Tibial nerve (tissue), 4 donors: ENCODE measurements around the gene GPR152. TPM values are rescaled to one million over a fixed set of nuclear protein-coding genes. Genes with fewer than 3 reads are reported as not detected.
"Not testable (repeated sequence)": the region's sequence is repeated elsewhere in the genome, so short reads cannot be mapped to it uniquely, and the experiment has no call there.

Source experiments
- DNase-seq, 2 donors: peaks; one replicate each; pipeline ENCODE4 v3.0.0-alpha.2; 2019; ENCODE audit warnings: low spot score in 2 of 2
- H3K27ac ChIP-seq, 4 donors: fragments of 200-600 bp; sonication (generic) in 3 of 4; one replicate each; pipeline ENCODE4 v1.5.1; 2017 to 2019; ENCODE audit warnings: mild to moderate bottlenecking in 1 of 4
- H3K27me3 ChIP-seq, 2 donors: fragments of 200-600 bp; sonication (generic) in 1 of 2; one replicate each; pipeline versions ENCODE4 v1.5.1 to v1.6.0; 2017 to 2019
- H3K36me3 ChIP-seq, 3 donors: fragments of 200-600 bp; sonication (generic); one replicate each; pipeline ENCODE4 v1.5.1; 2018 to 2019
- H3K4me1 ChIP-seq, 4 donors: fragments of 200-600 bp; sonication (generic) in 3 of 4; one replicate each; pipeline ENCODE4 v1.5.1; 2017 to 2019
- H3K4me3 ChIP-seq, 4 donors: fragments of 200-600 bp; sonication (generic) in 3 of 4; one replicate each; pipeline ENCODE4 v1.5.1; 2017 to 2019; ENCODE audit warnings: mild to moderate bottlenecking in 1 of 4, moderate library complexity in 1 of 4
- H3K9me3 ChIP-seq, 4 donors: fragments of 200-600 bp; sonication (generic) in 3 of 4; one replicate each; pipeline ENCODE4 v1.5.1; 2017 to 2019
- CTCF ChIP-seq, 5 experiments: fragments of 200-600 bp in 3 of 5; fragments of 450-650 bp in 2 of 5; sonication (generic) in 3 of 5; IDR thresholded peaks; one replicate each; pipeline ENCODE4 v1.5.1; 2016 to 2019; ENCODE audit warnings: antibody characterized with exemption in 5 of 5, mild to moderate bottlenecking in 3 of 5, moderate library complexity in 2 of 5
- EP300 ChIP-seq, 2 donors: sonication (generic); formaldehyde crosslinking; IDR thresholded peaks; one replicate each; pipeline ENCODE4 v1.6.1; 2017; ENCODE audit warnings: antibody characterized with exemption in 2 of 2, mild to moderate bottlenecking in 1 of 2
- POLR2A ChIP-seq, 2 donors: fragments of 450-650 bp; IDR thresholded peaks; one replicate each; pipeline ENCODE4 v1.6.1; 2017; ENCODE audit warnings: antibody characterized with exemption in 2 of 2, mild to moderate bottlenecking in 2 of 2, moderate library complexity in 2 of 2
- WGBS, 2 donors: methylation state at CpG; one replicate each; pipeline ENCODE4 v1.1.5; 2018; 5-methylcytosine and 5-hydroxymethylcytosine counted together
- total RNA-seq, 4 donors: library from RNA; depleted of rRNA; stranded (reverse); fragments of >200 nt; gene quantifications; one replicate each; pipeline ENCODE4 v1.1.0, GENCODE V29; 2016

GPR152 gene
- total RNA-seq, 4 donors from 2014 or later = not detected

- Histone ChIP-seq H3K27me3 (no peaks in the 10 kb centered on the region), H3K9me3 (no peaks in the 10 kb centered on the region), H3K4me1 (peaks cover 4 to 59% (median 33%) of the 10 kb centered on the region in 4 donors), H3K4me3 (no peak overlapping the region), H3K36me3 (peaks cover 0 to 13% (median 0%) of the 10 kb centered on the region in 3 donors), H3K27ac (peak overlapping the region in 3 of 4 donors; percentile 45 to 93 (median 90))
- 67 to 74% methylated on average over 11 of the region's 11 CpGs for WGBS, 2 donors
- TF ChIP-seq EP300 (IDR thresholded peaks at IDR 0.05) (no peak), POLR2A (IDR thresholded peaks at IDR 0.05) (no peak), CTCF (IDR thresholded peaks at IDR 0.05) (no peak)
- no peak for DNase-seq
These were observed 14.6 kb upstream of the GPR152 start for GRCh38 chr11:67466962-67467771.

GRCh38 chr11:67466367-67466766, 13.8 kb upstream of the GPR152 start:
- Histone ChIP-seq H3K27ac (peak overlapping the region in 2 of 4 donors; percentile 45 to 93), H3K27me3 (no peaks in the 10 kb centered on the region), H3K9me3 (no peaks in the 10 kb centered on the region), H3K4me1 (peaks cover 4 to 59% (median 33%) of the 10 kb centered on the region in 4 donors), H3K36me3 (peaks cover 0 to 13% (median 0%) of the 10 kb centered on the region in 3 donors), H3K4me3 (no peak overlapping the region)
- DNase-seq = no peak
- TF ChIP-seq POLR2A (IDR thresholded peaks at IDR 0.05) (no peak), CTCF (IDR thresholded peaks at IDR 0.05) (no peak), EP300 (IDR thresholded peaks at IDR 0.05) (no peak)
- WGBS, 2 donors = 77 to 80% methylated on average over 5 of the region's 5 CpGs

GRCh38 chr11:67465530-67465929, 13.0 kb upstream of the GPR152 start:
- not testable (repeated sequence) for H3K9me3 ChIP-seq, DNase-seq, H3K27me3 ChIP-seq
- H3K27ac ChIP-seq = peak overlapping the region in 3 of 4 donors; percentile 95 to 98 (median 97)
- H3K4me1 ChIP-seq = peaks cover 4 to 58% (median 33%) of the 10 kb centered on the region in 4 donors
- peaks cover 0 to 13% (median 0%) of the 10 kb centered on the region in 3 donors for H3K36me3 ChIP-seq
- WGBS, 2 donors = 58 to 77% methylated on average over 2 of the region's 2 CpGs
- H3K4me3 ChIP-seq = peak overlapping the region in 1 of 4 donors; percentile 63

GRCh38 chr11:67465189-67465510, 12.6 kb upstream of the GPR152 start:
- no peaks in the 10 kb centered on the region for H3K9me3 ChIP-seq
- H3K4me1 ChIP-seq = peaks cover 4 to 54% (median 32%) of the 10 kb centered on the region in 4 donors
- H3K4me3 ChIP-seq = peak overlapping the region; percentile 47 to 71 (median 56)
- WGBS, 2 donors = 40 to 68% methylated on average over 3 of the region's 3 CpGs
- no peak for DNase-seq
- H3K36me3 ChIP-seq = peaks cover 0 to 13% (median 0%) of the 10 kb centered on the region in 3 donors
- no peak for TF ChIP-seq EP300 (IDR thresholded peaks at IDR 0.05)
- no peak for TF ChIP-seq POLR2A (IDR thresholded peaks at IDR 0.05)
- no peak for TF ChIP-seq CTCF (IDR thresholded peaks at IDR 0.05)
- peak overlapping the region; percentile 87 to 98 (median 96) for H3K27ac ChIP-seq
- H3K27me3 ChIP-seq = no peaks in the 10 kb centered on the region

GRCh38 chr11:67464411-67465188, 12.1 kb upstream of the GPR152 start:
- Histone ChIP-seq H3K27ac (peak overlapping the region; percentile 87 to 98 (median 96)), H3K9me3 (no peaks in the 10 kb centered on the region), H3K4me3 (peak overlapping the region; percentile 47 to 71 (median 56)), H3K27me3 (no peaks in the 10 kb centered on the region), H3K4me1 (peaks cover 4 to 48% (median 30%) of the 10 kb centered on the region in 4 donors), H3K36me3 (peaks cover 0 to 13% (median 0%) of the 10 kb centered on the region in 3 donors)
- WGBS, 2 donors = 4 to 8% methylated on average over 45 to 47 of the region's 56 CpGs
- TF ChIP-seq EP300 (IDR thresholded peaks at IDR 0.05) = peak in 1 of 2 donors; percentile 69
- no peak for TF ChIP-seq CTCF (IDR thresholded peaks at IDR 0.05)
- TF ChIP-seq POLR2A (IDR thresholded peaks at IDR 0.05) = peak in 1 of 2 donors; percentile 51
- peak; percentile 85 to 89 for DNase-seq
